ENCODE measurements around the gene CCDC93.

GRCh38 chr2:118044854-118045253, 31.0 kb upstream of the CCDC93 start:
- TF ChIP-seq BHLHE40 (IDR thresholded peaks at IDR 0.05; ENCODE audit: low read depth, low read length): no peak
- TF ChIP-seq CTCF (conservative IDR thresholded peaks at IDR 0.05; ENCODE audit: low read depth, low read length): no peak
- TF ChIP-seq MAFK (IDR thresholded peaks at IDR 0.05; ENCODE audit: low read depth, low read length): no peak
- no peak for TF ChIP-seq RAD21 (IDR thresholded peaks at IDR 0.05; ENCODE audit: low read length)
- no peak for TF ChIP-seq POLR2A (IDR thresholded peaks at IDR 0.05; ENCODE audit: low read depth, low read length)
- no peak for TF ChIP-seq USF2 (IDR thresholded peaks at IDR 0.05; ENCODE audit: low read depth, low read length)
- TF ChIP-seq RFX5 (IDR thresholded peaks at IDR 0.05; ENCODE audit: low read depth, low read length): no peak
- TF ChIP-seq SMC3 (IDR thresholded peaks at IDR 0.05; ENCODE audit: low read depth, low read length): no peak

Data from IMR-90 (cell line).